Psoas muscle (tissue), 8 donors: ENCODE measurements around the gene EI24. TPM values are rescaled to one million over a fixed set of nuclear protein-coding genes. Genes with fewer than 3 reads are reported as not detected.
A peak's percentile ranks its signal among the peaks of the same experiment; 100 is the strongest.

ENCODE experiments used
- ATAC-seq, 4 donors: fragments of 200-7000 bp; cut with Tn5 transposase; one replicate each; pipeline ENCODE4 v1.9.1; 2020; ENCODE audit warnings: moderate library complexity in 3 of 4, mild to moderate bottlenecking in 2 of 4
- DNase-seq, 2 donors: peaks; one replicate each; pipeline ENCODE4 v3.0.0-alpha.2; 2020
- H3K27ac ChIP-seq: fragments of 200-600 bp; one replicate; pipeline ENCODE4 v1.8.0; 2022
- H3K27me3 ChIP-seq, 3 donors: fragments of 200-600 bp in 1 of 3; one replicate each; pipeline versions ENCODE4 v1.6.1 to v1.8.0; 2013 to 2022; ENCODE audit warnings: low read length in 2 of 3, mild to moderate bottlenecking in 2 of 3, moderate library complexity in 1 of 3; ENCODE audit not compliant: insufficient read depth in 3 of 3
- H3K36me3 ChIP-seq, 2 donors: fragments of 200-600 bp in 1 of 2; one replicate each; pipeline versions ENCODE4 v1.6.1 to v1.8.0; 2013 to 2022; ENCODE audit warnings: low read depth in 1 of 2, mild to moderate bottlenecking in 1 of 2, moderate library complexity in 1 of 2; ENCODE audit not compliant: insufficient read depth in 1 of 2
- H3K4me1 ChIP-seq: fragments of 200-600 bp; one replicate; pipeline ENCODE4 v1.8.0; 2022
- H3K4me3 ChIP-seq: fragments of 200-600 bp; one replicate; pipeline ENCODE4 v1.8.0; 2022; ENCODE audit warnings: mild to moderate bottlenecking
- H3K9me3 ChIP-seq: fragments of 200-600 bp; one replicate; pipeline ENCODE4 v1.8.0; 2022
- WGBS, 3 donors: extraction: QIAGEN DNeasy Blood & Tissue Kit; methylation state at CpG; one replicate each; pipeline versions ENCODE4 v1.1.6 to v1.1.7; 2013; 5-methylcytosine and 5-hydroxymethylcytosine counted together
- intact Hi-C, 2 donors: fragments of 100-400 bp; cut with DNase I; formaldehyde crosslinking; loops; one replicate each; pipeline versions ENCODE4 v1.11.0 to v1.14.2; 2022
- polyA plus RNA-seq, 3 donors: library from polyadenylated mRNA; stranded (reverse); fragments of 200-250 nt; gene quantifications; one replicate each; pipeline ENCODE4 v1.2.3, GENCODE V29; 2013
- total RNA-seq, 4 donors: library from RNA; stranded (reverse); fragmentation: NEBNext Ultra II Directional in 2 of 4; extraction: Animal tissue kit (Norgen Biotek cat#: 25700) in 2 of 4; gene quantifications; one replicate each; pipeline versions ENCODE4 v1.2.1 to v1.2.4, GENCODE V29; 2021 to 2023
- TF ChIP-seq, protein P1 (sequence below): fragments of 200-600 bp; IDR thresholded peaks from one replicate; pipeline ENCODE4 v1.8.0; 2022; ENCODE audit warnings: antibody characterized with exemption
- donor health status: healthy with polysubstance abuse.
- donor health status: DM: no; HTN: no; CAD: no; lungs with moderate emphysema.
- donor health status: Bipolar disorder and iron deficiency.
- donor health status: healthy.
- donor health status: DM: yes; HTN: yes; CAD: no.
- donor health status: DM: no; HTN: no; CAD: no.
- donor health status: DM: no; HTN: no; CAD: no.
- donor health status: DM: yes; HTN: yes; CAD: no.

EI24 gene
- total and polyA plus RNA-seq, 7 donors: 52.9 to 184 (median 82.8) TPM

- ATAC-seq (no peak), DNase-seq (no peak)
- Histone ChIP-seq H3K4me3 (no peak overlapping the region), H3K4me1 (no peaks in the 10 kb centered on the region), H3K27ac (no peak overlapping the region), H3K36me3 (peaks cover 6 to 93% of the 10 kb centered on the region in 2 donors), H3K27me3 (no peaks in the 10 kb centered on the region), H3K9me3 (no peaks in the 10 kb centered on the region)
- TF ChIP-seq, protein P1, sequence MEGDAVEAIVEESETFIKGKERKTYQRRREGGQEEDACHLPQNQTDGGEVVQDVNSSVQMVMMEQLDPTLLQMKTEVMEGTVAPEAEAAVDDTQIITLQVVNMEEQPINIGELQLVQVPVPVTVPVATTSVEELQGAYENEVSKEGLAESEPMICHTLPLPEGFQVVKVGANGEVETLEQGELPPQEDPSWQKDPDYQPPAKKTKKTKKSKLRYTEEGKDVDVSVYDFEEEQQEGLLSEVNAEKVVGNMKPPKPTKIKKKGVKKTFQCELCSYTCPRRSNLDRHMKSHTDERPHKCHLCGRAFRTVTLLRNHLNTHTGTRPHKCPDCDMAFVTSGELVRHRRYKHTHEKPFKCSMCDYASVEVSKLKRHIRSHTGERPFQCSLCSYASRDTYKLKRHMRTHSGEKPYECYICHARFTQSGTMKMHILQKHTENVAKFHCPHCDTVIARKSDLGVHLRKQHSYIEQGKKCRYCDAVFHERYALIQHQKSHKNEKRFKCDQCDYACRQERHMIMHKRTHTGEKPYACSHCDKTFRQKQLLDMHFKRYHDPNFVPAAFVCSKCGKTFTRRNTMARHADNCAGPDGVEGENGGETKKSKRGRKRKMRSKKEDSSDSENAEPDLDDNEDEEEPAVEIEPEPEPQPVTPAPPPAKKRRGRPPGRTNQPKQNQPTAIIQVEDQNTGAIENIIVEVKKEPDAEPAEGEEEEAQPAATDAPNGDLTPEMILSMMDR: no peak
- intact Hi-C loops: no loop called here
- WGBS, 3 donors: 90 to 98% (median 94%) methylated on average over 4 of the region's 4 CpGs
Measured at GRCh38 chr11:125618383-125618782, 49.1 kb downstream of the EI24 start.

DNA sequence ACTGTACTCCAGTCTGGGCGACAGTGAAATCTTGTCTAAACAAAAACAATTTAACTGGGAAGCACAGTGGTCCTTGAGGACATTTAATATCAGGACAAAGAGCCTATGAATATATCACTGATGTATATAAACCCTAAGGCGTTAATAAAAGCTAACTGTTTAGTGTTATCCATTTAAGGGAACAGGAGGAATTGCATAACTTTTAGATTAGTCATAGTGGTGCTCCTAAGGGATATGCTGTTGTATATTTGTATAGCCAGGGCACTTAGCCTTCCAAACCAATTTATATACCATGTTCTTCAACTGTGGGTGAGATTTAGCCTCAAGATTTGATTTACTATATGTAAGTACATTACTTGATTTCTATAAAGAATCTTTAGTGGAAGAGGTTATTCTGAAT lies 52.7 kb downstream of the EI24 start:
- Histone ChIP-seq H3K27ac (no peak overlapping the region), H3K36me3 (peaks cover 4 to 56% of the 10 kb centered on the region in 2 donors)
- TF ChIP-seq, protein P1: no peak

DNA sequence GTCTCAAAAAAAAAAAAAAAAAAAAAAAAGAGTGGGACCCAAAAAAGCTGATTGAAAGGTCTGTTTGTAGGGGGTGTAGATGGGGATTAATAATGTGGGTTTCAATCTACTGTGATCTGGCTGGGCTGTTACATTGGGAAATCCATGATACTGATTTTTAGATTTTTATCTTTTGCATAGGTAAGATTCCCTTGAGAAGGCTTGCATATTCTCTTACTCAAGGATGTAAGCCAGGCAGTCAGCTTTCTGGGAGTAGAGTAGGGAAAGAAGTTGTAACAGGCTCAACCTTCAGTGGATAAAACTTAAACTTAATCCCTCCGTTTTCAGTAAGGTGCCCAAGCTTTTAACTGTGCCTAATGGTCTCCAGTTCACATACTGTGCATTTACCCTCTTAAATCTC lies 53.8 kb downstream of the EI24 start:
- TF ChIP-seq, protein P1: no peak

More for the DNA sequence above, 52.7 kb downstream of the EI24 start:
- no peaks in the 10 kb centered on the region for H3K9me3 ChIP-seq
- intact Hi-C loops: loop anchor here (5.0 to 10.0 kb wide), 3 partner anchors 47 to 583 kb away; no protein-coding TSS in a partner anchor
- ATAC-seq (no peak), DNase-seq (no peak)
- 77 to 86% (median 82%) methylated on average over 2 of the region's 2 CpGs for WGBS, 3 donors
- peaks cover 13% of the 10 kb centered on the region for H3K4me1 ChIP-seq
- no peak overlapping the region for H3K4me3 ChIP-seq
- H3K27me3 ChIP-seq: no peaks in the 10 kb centered on the region

DNA sequence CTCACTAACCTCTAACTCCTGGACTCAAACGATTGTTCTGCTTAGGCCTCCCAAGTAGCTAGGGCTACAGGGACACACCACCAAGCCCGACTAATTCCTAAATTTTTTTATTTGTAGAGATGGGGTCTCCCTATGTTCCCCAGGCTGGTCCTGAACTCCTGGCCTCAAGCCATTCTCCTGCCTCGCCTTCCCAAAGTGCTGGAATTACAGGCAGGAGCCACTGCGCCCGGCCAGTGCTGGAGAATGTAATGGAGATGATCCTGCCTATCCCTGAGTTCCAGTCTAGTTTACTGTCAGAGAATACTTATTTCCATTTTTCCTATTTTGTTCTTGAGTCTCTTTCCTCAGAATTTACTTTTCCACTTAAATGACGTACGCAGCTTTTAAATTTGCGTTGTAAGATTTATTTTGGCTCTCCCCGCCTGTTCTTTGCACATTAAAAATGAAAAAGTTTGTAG lies 55.5 kb downstream of the EI24 start, which contains the start of gene CHEK1:
Gene CHEK1 (plus strand): TSS at position 408 of the 458 bp plus-strand sequence. CDS start 1,606 bp downstream, outside the sequence.
- no peaks in the 10 kb centered on the region for H3K9me3 ChIP-seq
- peak within 1 kb of the TSS; percentile 85 for H3K4me3 ChIP-seq
- peaks cover 4 to 28% of the 10 kb centered on the region in 2 donors for H3K36me3 ChIP-seq
- WGBS, 3 donors: 49 to 57% (median 50%) methylated on average over 9 of the region's 9 CpGs
- TF ChIP-seq, protein P1: no peak
- H3K4me1 ChIP-seq: peaks cover 13% of the 10 kb centered on the region
- peak within 1 kb of the TSS; percentile 97 for H3K27ac ChIP-seq
- DNase-seq (peak in 1 of 2 donors; percentile 47), ATAC-seq (no peak)
- no peaks in the 10 kb centered on the region for H3K27me3 ChIP-seq
- intact Hi-C loops: loop anchor here (2.0 to 10.0 kb wide), 7 partner anchors 32 to 580 kb away; partner anchors contain the start of genes STT3A (in 2 of the 2) and HYLS1 (in 1 of the 2)

More for the DNA sequence above, 53.8 kb downstream of the EI24 start:
- Histone ChIP-seq H3K27me3 (no peaks in the 10 kb centered on the region), H3K4me1 (peaks cover 13% of the 10 kb centered on the region), H3K4me3 (no peak overlapping the region), H3K27ac (no peak overlapping the region), H3K9me3 (no peaks in the 10 kb centered on the region), H3K36me3 (peaks cover 4 to 46% of the 10 kb centered on the region in 2 donors)
- intact Hi-C loops: loop anchor here (5.0 to 10.0 kb wide), 3 partner anchors 48 to 582 kb away; no protein-coding TSS in a partner anchor
- DNase-seq (no peak), ATAC-seq (no peak)
- WGBS, 3 donors: 71 to 90% (median 90%) methylated on average over 1 of the region's 1 CpG
